Uterus (tissue), 4 donors: ENCODE measurements around the gene SUCLA2. TPM values are rescaled to one million over a fixed set of nuclear protein-coding genes. Genes with fewer than 3 reads are reported as not detected.

Experiments used
- DNase-seq, 2 donors: peaks; one replicate each; pipeline ENCODE4 v3.0.0-alpha.2; 2019 to 2020
- H3K27ac ChIP-seq, 2 donors: fragments of 200-600 bp; sonication (generic); 1 replicate in 1 of 2; 2 replicates in 1 of 2; pipeline ENCODE4 v1.5.1; 2016 to 2018
- H3K27me3 ChIP-seq, 2 donors: fragments of 200-600 bp; sonication (generic); one replicate each; pipeline ENCODE4 v1.5.1; 2018 to 2019; ENCODE audit warnings: control low read depth in 1 of 2
- H3K36me3 ChIP-seq, 2 donors: fragments of 200-600 bp; sonication (generic); one replicate each; pipeline ENCODE4 v1.5.1; 2019; ENCODE audit warnings: control low read depth in 1 of 2
- H3K4me1 ChIP-seq, 2 donors: fragments of 200-600 bp; sonication (generic); one replicate each; pipeline ENCODE4 v1.5.1; 2018 to 2019; ENCODE audit warnings: control low read depth in 1 of 2
- H3K4me3 ChIP-seq, 2 donors: fragments of 200-600 bp; sonication (generic); 1 replicate in 1 of 2; 2 replicates in 1 of 2; pipeline ENCODE4 v1.5.1; 2018 to 2019; ENCODE audit warnings: mild to moderate bottlenecking in 1 of 2
- H3K9me3 ChIP-seq, 2 donors: fragments of 200-600 bp; sonication (generic); one replicate each; pipeline ENCODE4 v1.5.1; 2019; ENCODE audit warnings: control low read depth in 1 of 2
- CTCF ChIP-seq, 4 experiments: fragments of 200-600 bp in 2 of 4; fragments of 450-650 bp in 2 of 4; sonication (generic) in 2 of 4; IDR thresholded peaks; one replicate each; pipeline ENCODE4 v1.5.1; 2016 to 2019; ENCODE audit warnings: antibody characterized with exemption in 4 of 4, mild to moderate bottlenecking in 2 of 4, moderate library complexity in 1 of 4
- POLR2A ChIP-seq, 2 donors: fragments of 450-650 bp; IDR thresholded peaks; one replicate each; pipeline ENCODE4 v1.6.1; 2016; ENCODE audit warnings: antibody characterized with exemption in 2 of 2, mild to moderate bottlenecking in 1 of 2, moderate library complexity in 1 of 2
- intact Hi-C: fragments of 100-400 bp; cut with DNase I; formaldehyde crosslinking; loops from one replicate; pipeline ENCODE4 v1.15.1; 2023; ENCODE audit warnings: low total_unique reads
- total RNA-seq, 4 donors: library from RNA; depleted of rRNA in 3 of 4; stranded (reverse); fragments of >200 nt in 3 of 4; gene quantifications; one replicate each; pipeline versions ENCODE4 v1.1.0 to v1.2.4, GENCODE V29; 2014 to 2023
- donor health status: DM: yes; HTN: yes; CAD: no.

The SUCLA2 gene
- total RNA-seq, 4 donors from 2014 or later = 19.7 to 96.0 (median 43.5) TPM

GRCh38 chr13:47932950-47933923, 67.8 kb downstream of the SUCLA2 start:
- H3K27ac ChIP-seq = no peak overlapping the region
- TF ChIP-seq CTCF (IDR thresholded peaks at IDR 0.05) = no peak
- no peak for TF ChIP-seq POLR2A (IDR thresholded peaks at IDR 0.05)
- H3K4me3 ChIP-seq = no peak overlapping the region
- H3K9me3 ChIP-seq = no peaks in the 10 kb centered on the region
- no peaks in the 10 kb centered on the region for H3K36me3 ChIP-seq
- H3K4me1 ChIP-seq = no peaks in the 10 kb centered on the region
- DNase-seq = no peak
- intact Hi-C loops = no loop called here
- H3K27me3 ChIP-seq = no peaks in the 10 kb centered on the region

- H3K9me3 ChIP-seq = no peaks in the 10 kb centered on the region
- intact Hi-C loops = no loop called here
Measured at GRCh38 chr13:47930649-47931165, 70.4 kb downstream of the SUCLA2 start.

GRCh38 chr13:47929156-47929555, 71.9 kb downstream of the SUCLA2 start:
- H3K4me1 ChIP-seq = no peaks in the 10 kb centered on the region
- intact Hi-C loops = no loop called here

More at GRCh38 chr13:47930649-47931165, 70.4 kb downstream of the SUCLA2 start:
- Histone ChIP-seq H3K4me3 (no peak overlapping the region), H3K27me3 (no peaks in the 10 kb centered on the region), H3K4me1 (no peaks in the 10 kb centered on the region), H3K27ac (no peak overlapping the region), H3K36me3 (no peaks in the 10 kb centered on the region)
- TF ChIP-seq CTCF (IDR thresholded peaks at IDR 0.05) (no peak), POLR2A (IDR thresholded peaks at IDR 0.05) (no peak)
- DNase-seq = no peak

GRCh38 chr13:47917022-47917574, 84.0 kb downstream of the SUCLA2 start:
- H3K9me3 ChIP-seq = no peaks in the 10 kb centered on the region
- no peaks in the 10 kb centered on the region for H3K27me3 ChIP-seq
- H3K4me3 ChIP-seq = no peak overlapping the region
- no peak overlapping the region for H3K27ac ChIP-seq
- H3K4me1 ChIP-seq = no peaks in the 10 kb centered on the region
- no peaks in the 10 kb centered on the region for H3K36me3 ChIP-seq
- DNase-seq = no peak
- intact Hi-C loops = no loop called here
- TF ChIP-seq POLR2A (IDR thresholded peaks at IDR 0.05) (no peak), CTCF (IDR thresholded peaks at IDR 0.05) (no peak)

More at GRCh38 chr13:47929156-47929555, 71.9 kb downstream of the SUCLA2 start:
- no peak overlapping the region for H3K4me3 ChIP-seq
- TF ChIP-seq CTCF (IDR thresholded peaks at IDR 0.05) (no peak), POLR2A (IDR thresholded peaks at IDR 0.05) (no peak)
- no peaks in the 10 kb centered on the region for H3K9me3 ChIP-seq
- H3K27me3 ChIP-seq = no peaks in the 10 kb centered on the region
- no peak for DNase-seq
- H3K27ac ChIP-seq = no peak overlapping the region
- no peaks in the 10 kb centered on the region for H3K36me3 ChIP-seq
